ENCODE data around the gene RASGRP4.

RASGRP4 gene

GRCh38 chr19:38362076-38362945, 63.7 kb downstream of the RASGRP4 start (continued):
- TF ChIP-seq SP3 (tag by site-specific recombination; IDR thresholded peaks at IDR 0.05): peak; percentile 97
- TF ChIP-seq YY1 (tag by site-specific recombination; IDR thresholded peaks at IDR 0.05): peak; percentile 56; the same call in 1 of the 2 replicates
- TF ChIP-seq PBX3 (CRISPR knock-in tag; IDR thresholded peaks at IDR 0.05): no peak; the same call in 1 of the 2 replicates
- TF ChIP-seq ZNF10 (tag by site-specific recombination; IDR thresholded peaks at IDR 0.05): peak; percentile 50; the same call in 1 of the 2 replicates
- no peak for TF ChIP-seq ZNF658 (tag by site-specific recombination; IDR thresholded peaks at IDR 0.05)
- TF ChIP-seq ZNF404 (tag by site-specific recombination; IDR thresholded peaks at IDR 0.05): no peak
- TF ChIP-seq GLI4 (tag by site-specific recombination; IDR thresholded peaks at IDR 0.05): no peak
- TF ChIP-seq HOXD13 (CRISPR knock-in tag; IDR thresholded peaks at IDR 0.05; ENCODE audit: borderline replicate concordance): no peak
- peak; percentile 99 for TF ChIP-seq KLF9 (tag by site-specific recombination; IDR thresholded peaks at IDR 0.05; ENCODE audit: low read depth)
- no peak for TF ChIP-seq ZNF169 (tag by site-specific recombination; IDR thresholded peaks at IDR 0.05)
- peak; percentile 92 for TF ChIP-seq ZBTB20 (tag by site-specific recombination; IDR thresholded peaks at IDR 0.05)
- TF ChIP-seq ZNF777 (tag by site-specific recombination; IDR thresholded peaks at IDR 0.05; ENCODE audit: borderline replicate concordance): peak; percentile 29; the same call in 1 of the 2 replicates
- peak; percentile 81; the same call in 1 of the 2 replicates for TF ChIP-seq ZNF280D (tag by site-specific recombination; IDR thresholded peaks at IDR 0.05)
- no peak for TF ChIP-seq ZNF560 (tag by site-specific recombination; IDR thresholded peaks at IDR 0.05; ENCODE audit: borderline replicate concordance)
- TF ChIP-seq ZNF114 (tag by site-specific recombination; IDR thresholded peaks at IDR 0.05): no peak
- no peak for TF ChIP-seq ZNF776 (tag by site-specific recombination; IDR thresholded peaks at IDR 0.05; ENCODE audit: borderline replicate concordance)
- TF ChIP-seq ZNF792 (tag by site-specific recombination; IDR thresholded peaks at IDR 0.05): 0 out of 2 replicates have a peak, but pooled peaks have one; percentile 77
- TF ChIP-seq ZNF2 (tag by site-specific recombination; IDR thresholded peaks at IDR 0.05): peak; percentile 69; the same call in 1 of the 2 replicates
- no peak for TF ChIP-seq ZNF23 (tag by site-specific recombination; IDR thresholded peaks at IDR 0.05; ENCODE audit: borderline replicate concordance)
- no peak for TF ChIP-seq ZNF398 (tag by site-specific recombination; IDR thresholded peaks at IDR 0.05)
- no peak for TF ChIP-seq ZNF148 (tag by site-specific recombination; IDR thresholded peaks at IDR 0.05; ENCODE audit: borderline replicate concordance)
- TF ChIP-seq ZNF366 (tag by site-specific recombination; conservative IDR thresholded peaks at IDR 0.05): peak; percentile 44; the same call in 1 of the 2 replicates
- TF ChIP-seq KLF1 (tag by site-specific recombination; IDR thresholded peaks at IDR 0.05): peak; percentile 90
- TF ChIP-seq BCL11A (tag by site-specific recombination; IDR thresholded peaks at IDR 0.05; ENCODE audit: low read depth): peak; percentile 5; the same call in 1 of the 2 replicates
- TF ChIP-seq ZNF768 (tag by site-specific recombination; IDR thresholded peaks at IDR 0.05): no peak
- peak; percentile 56 for TF ChIP-seq ZIC2 (tag by site-specific recombination; IDR thresholded peaks at IDR 0.05)
- TF ChIP-seq ZNF549 (tag by site-specific recombination; IDR thresholded peaks at IDR 0.05): no peak
- TF ChIP-seq PRDM6 (tag by site-specific recombination; IDR thresholded peaks at IDR 0.05): no peak
- TF ChIP-seq ZFHX2 (tag by site-specific recombination; conservative IDR thresholded peaks at IDR 0.05): peak; percentile 97
